B cell (primary cell): ENCODE data around the gene MYO1E.

ENCODE experiments used
- CTCF ChIP-seq: fragments of 200-600 bp; IDR thresholded peaks from one replicate; pipeline ENCODE4 v1.8.0; 2022; ENCODE audit warnings: antibody characterized with exemption, mild to moderate bottlenecking
- EZH2 ChIP-seq: IDR thresholded peaks from 2 replicates; pipeline ENCODE4 v1.6.1; 2012; ENCODE audit warnings: borderline replicate concordance, low read depth, mild to moderate bottlenecking, moderate library complexity, low read length; ENCODE audit not compliant: insufficient read depth, poor library complexity, severe bottlenecking

GRCh38 chr15:59148153-59148833 is 224.4 kb downstream of the MYO1E start:
- no peak for TF ChIP-seq EZH2
- TF ChIP-seq CTCF: no peak
